Activated T-helper 1 cell treated with Interleukin-2 at 50 U/mL for 16 hours (primary cell): Measurements from ENCODE around the gene UBN1.
"Not testable (repeated sequence)": the region's sequence is repeated elsewhere in the genome, so short reads cannot be mapped to it uniquely, and the experiment has no call there.

Source experiments
- DNase-seq: peaks from one replicate; pipeline ENCODE4 v3.0.0-alpha.2; 2020; ENCODE audit warnings: low read depth

UBN1 gene

GRCh38 chr16:4884972-4885874, 37.9 kb downstream of the UBN1 start:
- DNase-seq, result no peak

- no peak for DNase-seq
Measured at GRCh38 chr16:4886151-4886550, 38.9 kb downstream of the UBN1 start.

- DNase-seq, result no peak
Measured at GRCh38 chr16:4888428-4889135, 41.3 kb downstream of the UBN1 start.

GRCh38 chr16:4890026-4890425, 42.7 kb downstream of the UBN1 start:
- no peak for DNase-seq

GRCh38 chr16:4890686-4891085, 43.4 kb downstream of the UBN1 start:
- no peak for DNase-seq

- DNase-seq, result no peak
Measured at GRCh38 chr16:4891097-4891885, 44.0 kb downstream of the UBN1 start.

GRCh38 chr16:4891886-4892216, 44.6 kb downstream of the UBN1 start:
- DNase-seq, result no peak

- no peak for DNase-seq
Measured at GRCh38 chr16:4892361-4893102, 45.3 kb downstream of the UBN1 start.

- DNase-seq, result no peak
Measured at GRCh38 chr16:4893103-4893862, 46.0 kb downstream of the UBN1 start.

GRCh38 chr16:4894276-4895150, 47.2 kb downstream of the UBN1 start:
- DNase-seq, result no peak

GRCh38 chr16:4895366-4895765, 48.1 kb downstream of the UBN1 start:
- DNase-seq, result no peak

- not testable (repeated sequence) for DNase-seq
Measured at GRCh38 chr16:4896761-4897160, 49.5 kb downstream of the UBN1 start.

- no peak for DNase-seq
Measured at GRCh38 chr16:4897328-4897727, 50.0 kb downstream of the UBN1 start.

- DNase-seq, result no peak
Measured at GRCh38 chr16:4898811-4899473, 51.7 kb downstream of the UBN1 start.

GRCh38 chr16:4899474-4899846, 52.2 kb downstream of the UBN1 start:
- DNase-seq, result no peak

- no peak for DNase-seq
Measured at GRCh38 chr16:4900036-4900435, 52.8 kb downstream of the UBN1 start.

- DNase-seq, result no peak
Measured at GRCh38 chr16:4900750-4901149, 53.5 kb downstream of the UBN1 start.

- no peak for DNase-seq
Measured at GRCh38 chr16:4902038-4902437, 54.8 kb downstream of the UBN1 start.

- no peak for DNase-seq
Measured at GRCh38 chr16:4904108-4904941, 57.0 kb downstream of the UBN1 start.
